EL (cell line): ENCODE results near the gene VDAC1.
"Not testable (repeated sequence)": the region's sequence is repeated elsewhere in the genome, so short reads cannot be mapped to it uniquely, and the experiment has no call there.

ENCODE experiments used
- DNase-seq: peaks from one replicate; pipeline ENCODE4 v3.0.0-alpha.2; 2016

The VDAC1 gene

DNA sequence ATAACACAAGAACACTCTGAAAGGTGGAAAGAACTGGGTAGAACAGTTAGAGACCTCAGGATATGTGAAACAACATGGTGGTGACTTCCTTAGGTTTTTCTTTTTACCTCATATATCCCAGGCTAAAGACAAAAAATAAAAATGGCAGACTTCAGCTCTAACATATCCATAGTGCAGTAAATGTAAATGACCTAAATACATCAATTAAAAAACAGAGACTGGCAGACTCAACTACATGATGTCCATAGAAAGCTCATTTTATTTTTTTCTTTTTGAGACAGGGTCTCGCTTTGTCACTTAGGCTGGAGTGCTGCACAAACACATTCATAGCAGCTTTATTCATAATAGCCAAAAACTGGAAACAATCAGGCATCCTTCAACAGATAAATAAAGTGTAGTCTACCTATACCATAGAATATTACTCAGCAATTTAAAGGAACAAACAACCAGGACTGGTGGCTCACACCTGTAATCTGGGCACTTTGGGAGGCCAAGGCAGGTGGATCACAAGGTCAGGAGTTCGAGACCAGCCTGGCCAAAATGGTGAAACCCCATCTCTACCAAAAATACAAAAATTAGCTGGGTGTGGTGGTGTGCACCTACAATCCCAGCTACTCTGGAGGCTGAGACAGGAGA, 41.2 kb downstream of the VDAC1 start:
- DNase-seq: no peak

DNA sequence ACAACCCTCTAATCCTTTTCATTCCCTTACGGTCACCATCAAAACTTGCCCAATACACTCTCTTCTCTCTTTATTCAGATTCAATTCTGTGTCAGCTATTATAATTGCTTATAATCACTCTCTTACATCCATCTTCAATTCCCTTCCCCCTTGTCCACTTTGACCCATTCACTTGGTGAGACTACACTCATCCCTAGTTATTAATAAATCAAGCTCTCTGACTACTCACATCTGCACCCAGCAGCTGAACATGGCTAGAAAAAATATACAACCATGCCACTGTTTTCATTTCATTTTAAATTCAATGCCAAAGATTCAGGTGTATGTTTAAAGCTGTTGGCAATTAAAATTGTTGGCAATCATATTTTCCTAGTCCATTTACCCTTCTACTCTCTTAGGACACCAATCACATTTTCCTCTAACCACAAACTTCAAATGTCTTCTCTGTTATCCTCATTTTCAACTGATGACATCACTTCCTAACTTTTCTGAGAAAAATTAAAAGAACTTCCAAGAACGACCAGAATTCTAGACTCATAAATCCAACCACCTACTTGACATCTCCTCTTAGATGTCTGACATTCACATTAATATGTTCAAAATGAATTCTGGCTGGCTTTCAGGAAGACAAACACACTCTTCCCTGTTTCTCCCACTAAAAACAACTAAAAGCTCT, 41.8 kb downstream of the VDAC1 start:
- peak; percentile 70 for DNase-seq

DNA sequence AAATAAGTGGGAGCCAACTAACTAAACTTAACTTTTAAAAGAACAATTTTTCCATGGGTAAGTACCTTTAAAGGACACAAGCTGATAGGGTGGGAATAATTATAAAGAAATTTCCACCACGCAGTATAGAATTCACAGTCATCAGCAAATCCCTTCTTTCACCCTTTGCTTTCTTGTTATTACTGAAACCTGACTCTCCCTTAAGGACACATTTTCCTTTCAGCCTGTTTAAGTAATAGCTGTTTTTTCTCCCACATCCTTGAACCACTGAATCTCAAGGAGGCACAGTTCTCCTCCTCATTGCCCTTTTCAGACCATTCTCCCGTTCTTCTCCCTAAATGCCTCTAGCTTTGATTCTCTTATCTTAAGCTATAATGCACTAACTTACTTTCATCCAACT, 42.6 kb downstream of the VDAC1 start:
- no peak for DNase-seq

DNA sequence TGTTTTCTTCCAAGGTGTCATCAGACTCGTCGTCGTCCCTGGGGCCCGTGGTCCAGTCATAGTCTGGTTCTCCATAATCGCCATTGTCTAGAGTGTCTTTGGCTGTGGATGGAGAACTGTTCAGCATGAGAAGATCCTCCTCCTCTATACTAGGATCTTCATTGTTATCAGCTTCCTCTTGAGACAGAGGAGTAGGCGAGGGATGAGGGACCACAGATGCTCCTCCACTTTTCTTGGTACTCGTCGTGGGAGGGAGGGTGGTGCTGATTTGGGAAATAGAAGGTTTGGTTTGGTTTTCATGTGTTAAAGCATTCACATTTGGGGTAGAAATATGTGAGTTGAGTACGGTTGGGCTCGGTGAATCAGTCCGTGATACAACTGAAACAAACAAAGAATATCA, 45.1 kb downstream of the VDAC1 start:
- no peak for DNase-seq

DNA sequence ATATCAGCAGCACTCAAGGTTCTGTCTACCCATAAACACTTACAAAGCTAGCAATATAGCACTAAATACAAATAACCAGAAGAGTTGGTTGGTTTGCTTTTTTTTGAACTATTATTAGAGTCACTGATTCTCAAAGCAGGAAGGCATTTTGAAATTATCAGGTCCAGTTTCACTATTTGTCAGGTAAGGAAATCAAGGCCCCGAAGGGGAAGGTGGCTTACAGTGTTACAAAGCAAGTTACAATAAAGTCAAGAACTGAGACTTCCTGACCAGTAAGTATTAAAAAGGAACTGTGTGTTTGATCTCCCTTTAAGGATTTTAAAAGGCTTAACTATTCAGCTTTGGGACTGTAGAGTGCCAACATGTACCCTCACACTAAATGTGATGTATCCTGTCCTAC, 47.2 kb downstream of the VDAC1 start:
- DNase-seq: no peak

DNA sequence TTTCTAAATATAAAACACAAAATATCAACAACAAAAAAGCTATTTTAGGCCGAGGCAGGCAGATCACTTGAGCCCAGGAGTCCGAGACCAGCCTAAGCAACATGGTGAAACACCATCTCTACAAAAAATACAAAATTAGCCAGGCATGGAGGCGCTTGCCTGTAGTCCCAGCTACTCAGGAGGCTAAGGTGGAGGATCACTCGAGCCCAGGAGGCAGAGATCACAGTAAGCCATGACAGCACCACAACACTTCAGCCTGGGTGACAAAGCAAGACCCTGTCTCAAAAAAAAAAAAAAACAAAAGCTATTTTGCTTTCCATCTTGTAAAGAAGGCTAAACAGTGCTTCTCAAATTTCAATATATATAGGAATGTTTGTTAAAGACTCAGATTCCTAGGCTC, 47.7 kb downstream of the VDAC1 start:
- no peak for DNase-seq

DNA sequence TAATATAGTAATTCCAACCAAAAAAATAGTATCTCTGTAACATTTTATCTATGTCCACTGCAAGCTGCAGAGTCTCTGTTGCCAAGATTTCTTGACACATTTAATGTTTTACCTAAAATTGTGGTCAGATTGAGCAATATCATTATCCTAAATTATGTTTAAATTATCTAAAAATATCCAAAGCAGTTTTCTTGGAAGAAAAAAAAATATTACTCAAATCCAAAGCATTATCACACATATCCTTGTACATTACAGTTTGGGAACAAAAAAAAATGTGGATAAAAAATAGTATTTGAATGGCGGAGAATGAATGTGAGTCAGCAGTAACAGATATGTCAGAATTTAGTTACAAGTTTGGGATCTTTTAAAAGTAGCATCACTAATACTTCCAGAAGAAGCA, 48.6 kb downstream of the VDAC1 start:
- not testable (repeated sequence) for DNase-seq

DNA sequence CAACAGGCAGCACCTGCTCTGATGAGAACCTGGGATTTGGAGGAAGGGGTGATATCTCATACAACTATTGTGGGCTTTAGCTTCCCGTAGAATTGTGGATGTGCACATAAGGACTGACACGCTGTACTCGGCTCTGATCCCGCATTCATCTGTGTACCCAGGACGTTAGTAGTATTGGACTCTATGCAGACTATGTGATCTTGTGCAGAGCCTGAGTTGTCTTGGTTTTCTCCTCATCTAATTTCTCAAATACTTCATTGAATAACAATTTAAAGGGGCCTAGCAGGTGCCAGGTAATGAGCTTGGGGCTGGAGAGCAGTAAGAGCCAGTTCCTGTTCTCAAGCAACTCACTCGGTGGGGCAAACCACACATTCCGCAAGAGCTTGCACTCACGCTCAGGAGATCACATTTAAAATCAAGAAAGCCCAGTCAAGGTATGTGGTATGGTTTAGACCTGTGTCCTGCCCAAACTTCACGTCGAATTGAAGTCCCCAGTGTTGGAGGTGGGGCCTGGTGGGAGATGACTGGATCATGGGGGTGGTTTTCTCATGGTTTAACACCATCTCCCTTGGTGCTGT, 51.1 kb downstream of the VDAC1 start:
- DNase-seq: no peak

DNA sequence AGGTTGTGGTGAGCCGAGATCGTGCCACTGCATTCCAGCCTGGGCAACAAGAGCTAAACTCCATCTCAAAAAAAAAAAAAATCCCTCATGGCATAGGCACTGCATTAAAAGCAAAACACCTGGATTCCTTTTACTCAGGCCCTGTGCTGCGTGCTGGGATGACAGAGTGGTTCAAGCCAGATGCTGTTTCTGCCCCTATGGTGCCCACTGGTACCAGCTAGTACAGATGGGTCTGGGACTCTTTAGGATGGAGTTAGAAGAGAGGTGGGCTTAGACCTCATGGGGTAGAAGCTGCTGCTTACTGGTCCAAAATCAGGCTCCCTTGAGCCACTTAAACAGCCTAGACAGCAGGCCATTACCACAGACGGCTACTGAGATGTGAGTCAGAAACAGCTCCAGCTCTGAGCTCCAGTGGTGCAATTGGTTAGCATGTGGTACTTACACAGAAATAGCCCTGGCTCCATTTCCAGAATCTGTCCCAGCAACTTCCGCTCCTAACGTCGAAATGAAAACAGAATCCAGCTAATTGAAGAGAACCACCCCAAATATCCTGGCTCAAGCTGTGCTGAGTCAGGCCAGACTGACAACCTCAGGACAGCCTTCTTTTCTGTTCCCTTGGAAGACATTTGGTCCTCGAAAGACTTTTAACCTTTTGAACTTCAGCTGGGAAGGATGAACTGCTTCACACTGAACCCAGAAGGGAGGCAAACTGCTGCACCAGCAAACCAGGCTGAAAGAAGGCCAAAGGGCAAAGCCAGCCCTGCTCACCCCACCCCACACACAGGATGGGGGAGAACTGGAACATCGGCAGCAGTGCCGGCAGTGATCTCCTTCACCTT, 51.8 kb downstream of the VDAC1 start:
- peak; percentile 90 for DNase-seq

DNA sequence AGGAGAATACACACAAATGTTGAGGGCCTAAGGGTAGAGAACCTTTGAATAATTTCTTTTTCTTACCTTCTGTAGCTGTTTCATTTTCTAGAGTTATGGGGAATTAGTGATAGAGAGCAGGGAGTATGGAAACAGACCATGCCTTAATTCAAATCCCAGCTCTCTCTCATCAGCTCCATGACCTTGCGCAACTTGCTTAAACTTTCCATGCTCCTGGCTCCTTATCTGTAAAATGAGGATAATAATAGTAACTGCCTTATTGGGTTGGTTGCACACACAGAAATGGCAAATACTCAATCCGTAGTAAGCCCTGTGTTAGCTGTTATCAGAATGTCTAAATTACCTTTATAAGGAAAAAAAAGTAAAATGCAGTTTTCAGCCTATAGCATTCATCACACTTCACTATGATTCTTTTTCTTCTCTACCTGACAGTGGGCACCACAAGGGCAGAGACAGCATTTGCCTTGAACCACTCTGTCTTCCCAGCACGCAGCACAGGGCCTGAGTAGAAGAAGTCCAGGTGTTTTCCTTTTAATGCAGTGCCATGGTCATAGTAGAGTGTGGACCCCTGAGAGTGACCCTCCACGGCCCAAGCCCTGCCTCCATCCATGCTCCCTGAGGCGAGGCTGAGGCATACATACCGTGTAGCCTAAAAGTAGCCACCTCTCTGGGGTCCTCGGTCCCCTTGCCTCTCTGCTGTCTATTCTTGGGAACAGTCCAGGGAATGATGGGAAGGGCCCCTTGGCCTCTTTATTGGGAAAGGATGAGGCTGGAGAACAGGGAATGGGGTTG, 53.8 kb downstream of the VDAC1 start:
- DNase-seq: no peak

DNA sequence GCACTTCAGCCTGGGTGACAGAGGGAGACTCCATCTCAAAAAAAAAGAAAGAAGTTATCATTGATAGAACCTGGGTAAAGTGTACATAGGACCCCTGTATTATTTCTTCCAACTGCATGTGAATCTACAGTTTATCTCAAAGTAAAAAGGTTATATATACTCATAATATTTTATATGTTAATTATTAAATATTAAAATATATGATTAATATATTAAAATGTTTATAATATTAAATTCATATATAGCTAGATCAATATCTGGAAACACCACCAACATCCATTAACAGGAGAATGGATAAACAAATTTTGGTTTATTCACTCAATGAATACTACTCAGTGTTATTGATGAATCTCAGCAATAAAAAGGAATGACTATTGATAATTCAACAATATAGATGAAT, 56.1 kb downstream of the VDAC1 start:
- no peak for DNase-seq

DNA sequence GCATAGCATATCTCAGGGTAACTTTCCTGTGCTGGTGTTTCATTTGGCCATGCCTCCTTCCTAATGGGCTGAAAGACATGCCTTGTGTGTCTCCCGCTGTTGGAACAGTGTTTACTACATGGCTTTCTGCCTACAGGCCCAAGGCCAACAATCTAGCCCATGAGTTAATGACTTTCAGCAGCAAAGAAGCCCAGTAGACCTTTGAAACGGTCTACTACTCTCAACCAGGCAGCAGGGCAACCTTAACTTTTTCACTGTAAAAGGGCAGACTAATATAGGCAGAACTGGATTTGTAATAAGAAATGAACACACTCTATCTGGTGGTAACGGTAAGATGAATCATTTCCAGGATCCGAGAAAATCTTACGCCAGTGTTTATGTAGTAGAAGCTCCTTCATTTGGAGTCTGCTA, 57.3 kb downstream of the VDAC1 start:
- no peak for DNase-seq

DNA sequence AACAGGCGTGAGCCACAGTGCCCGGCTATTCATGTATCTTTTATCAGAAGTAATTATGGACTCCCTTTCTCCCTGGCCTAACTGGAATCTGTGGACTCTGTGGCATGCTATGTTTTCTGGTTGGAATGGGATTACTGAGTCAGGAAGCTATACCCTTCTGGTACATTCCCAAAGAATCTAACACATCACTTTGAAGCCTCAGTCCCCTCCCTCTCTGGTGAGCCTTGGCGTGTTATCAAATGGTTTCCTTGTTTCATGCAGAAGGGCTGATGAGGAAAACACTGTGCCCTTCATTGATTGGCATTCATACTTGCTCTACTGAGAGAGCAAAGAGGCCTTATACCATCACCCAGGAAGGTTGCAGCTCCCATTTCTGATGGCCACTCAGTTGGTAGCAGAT, 59.2 kb downstream of the VDAC1 start:
- DNase-seq: no peak

DNA sequence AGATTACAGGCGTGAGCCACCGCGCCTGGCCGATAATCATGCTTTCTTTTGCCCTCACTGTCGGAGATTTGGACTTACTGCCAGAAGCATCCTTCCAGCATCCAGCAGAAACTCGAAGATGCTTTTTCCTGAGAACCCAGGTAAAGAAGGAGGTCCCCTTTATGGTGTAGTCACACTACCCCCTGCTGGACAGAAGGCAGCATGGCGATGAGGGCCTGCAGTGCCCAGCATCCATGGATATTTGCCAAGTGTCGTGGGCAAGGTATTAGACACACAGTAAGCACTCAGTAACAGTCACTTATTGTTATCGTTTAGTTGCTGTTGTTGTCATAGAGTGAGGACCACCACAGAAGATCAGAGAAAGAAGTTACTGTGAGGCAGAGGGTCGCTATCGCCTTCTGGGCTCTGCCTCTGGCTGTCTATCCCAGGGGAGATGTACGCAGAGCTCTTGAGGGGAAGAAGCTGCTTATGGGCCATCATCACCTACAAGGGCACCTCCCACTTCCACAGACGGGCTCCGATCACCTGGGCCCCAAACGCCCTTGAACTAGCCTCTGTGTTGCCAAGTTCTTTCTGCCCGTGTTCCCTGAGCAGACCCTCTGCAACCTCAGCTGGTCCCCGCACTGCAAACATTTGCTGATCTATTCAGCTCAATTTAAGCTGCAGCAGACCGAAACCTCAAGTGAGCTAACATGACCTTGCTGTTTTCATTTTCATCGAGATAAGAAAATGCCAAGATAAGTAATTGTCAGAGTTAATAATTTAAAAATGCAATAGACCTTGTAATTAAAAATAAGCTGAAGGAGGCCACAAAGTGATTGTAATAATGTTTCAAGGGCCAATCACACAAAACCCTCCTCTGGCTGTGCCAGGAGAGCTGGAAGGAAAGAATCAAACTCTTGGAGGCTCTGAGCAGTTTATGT, 60.3 kb downstream of the VDAC1 start:
- peak; percentile 56 for DNase-seq

DNA sequence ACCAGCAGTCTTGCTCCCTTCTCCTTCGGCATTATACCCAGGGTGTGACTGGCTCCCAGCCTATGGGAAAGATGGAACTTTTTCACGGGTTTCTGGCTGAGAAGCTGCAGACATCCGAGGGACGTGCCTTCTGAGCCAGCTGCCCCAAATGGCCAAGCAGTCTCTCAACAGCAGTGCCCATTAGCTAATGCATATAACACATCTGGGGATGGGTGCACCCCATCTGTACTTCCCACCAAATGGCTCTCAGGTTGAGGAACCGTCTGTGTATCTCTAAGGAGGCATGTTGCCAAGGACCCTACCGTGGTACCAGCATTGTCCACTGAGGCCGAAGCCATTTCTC, 61.3 kb downstream of the VDAC1 start:
- no peak for DNase-seq

DNA sequence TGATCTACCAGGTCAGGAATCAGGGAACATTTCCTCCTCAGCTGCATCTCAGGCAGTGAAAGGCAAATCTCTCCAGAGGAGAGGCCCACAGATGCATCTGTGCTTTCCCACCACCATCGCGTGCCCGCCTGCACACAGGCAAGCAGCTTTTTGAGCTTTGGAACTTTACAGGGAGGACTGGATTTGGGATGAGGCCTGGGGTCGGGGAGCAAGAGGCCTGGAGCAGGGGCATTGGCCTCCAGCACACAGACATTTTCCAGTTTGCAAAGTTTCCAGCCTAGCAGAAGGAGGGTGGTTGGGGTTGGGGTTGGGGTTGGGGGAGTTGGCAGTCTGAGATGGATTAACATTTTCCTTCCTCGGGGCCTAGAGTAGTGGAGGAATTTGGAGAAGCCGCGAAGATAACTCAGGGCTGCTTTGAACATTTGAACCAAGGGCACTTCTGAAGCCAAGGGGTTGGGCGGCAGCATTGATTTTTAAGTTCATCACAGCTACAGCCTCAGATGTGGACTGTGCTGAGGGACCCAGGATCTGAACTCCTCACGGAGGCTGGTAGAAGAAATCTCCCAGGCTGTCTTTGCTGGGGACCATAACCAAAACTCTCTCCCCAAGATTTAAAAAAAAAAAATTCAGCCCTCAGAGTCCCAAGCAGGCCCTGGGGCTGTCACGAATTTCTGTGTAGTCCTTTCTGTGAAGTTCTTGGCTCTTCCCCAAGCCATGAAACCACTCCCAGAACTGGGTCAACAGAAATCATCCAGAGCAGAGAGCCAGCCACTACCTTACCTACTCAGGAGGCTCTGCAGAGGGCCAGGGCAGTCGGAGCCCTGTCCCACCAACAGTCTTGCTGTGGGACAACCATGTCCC, 61.9 kb downstream of the VDAC1 start:
- no peak for DNase-seq

DNA sequence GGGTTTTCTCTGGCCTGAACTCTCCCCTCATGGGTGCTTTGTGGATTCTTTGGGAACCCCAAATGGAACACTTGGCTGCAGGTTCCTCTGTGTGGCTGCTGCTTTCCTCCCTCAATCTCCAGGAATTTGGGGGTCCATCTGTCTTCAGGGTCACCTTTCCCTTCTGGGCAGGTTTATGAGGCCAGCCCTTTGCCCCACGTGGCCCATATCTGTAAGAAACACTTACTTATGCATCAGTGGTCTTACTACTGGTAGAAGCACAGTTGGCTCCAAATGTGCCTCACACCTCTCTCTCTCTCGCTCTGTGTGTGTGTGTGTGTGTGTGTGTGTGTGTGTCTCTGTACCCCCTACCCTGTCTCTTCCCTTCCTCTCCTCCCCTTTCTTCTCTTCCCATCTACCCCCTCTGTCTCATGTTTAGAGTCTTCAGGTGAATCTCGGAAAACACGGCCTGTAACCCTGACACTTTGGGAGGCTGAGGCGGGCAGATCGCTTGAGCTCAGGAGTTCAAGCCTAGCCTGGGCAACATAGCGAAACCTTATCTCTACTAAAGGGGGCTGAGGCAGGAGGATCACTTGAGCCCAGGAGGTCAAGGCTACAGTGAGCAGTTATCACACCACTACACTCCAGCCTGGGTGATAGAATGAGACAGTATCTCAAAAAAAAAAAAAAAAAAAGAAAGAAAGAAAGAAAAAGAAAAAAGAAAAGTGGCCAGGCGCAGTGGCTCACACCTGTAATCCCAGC, 63.1 kb downstream of the VDAC1 start:
- DNase-seq: no peak

DNA sequence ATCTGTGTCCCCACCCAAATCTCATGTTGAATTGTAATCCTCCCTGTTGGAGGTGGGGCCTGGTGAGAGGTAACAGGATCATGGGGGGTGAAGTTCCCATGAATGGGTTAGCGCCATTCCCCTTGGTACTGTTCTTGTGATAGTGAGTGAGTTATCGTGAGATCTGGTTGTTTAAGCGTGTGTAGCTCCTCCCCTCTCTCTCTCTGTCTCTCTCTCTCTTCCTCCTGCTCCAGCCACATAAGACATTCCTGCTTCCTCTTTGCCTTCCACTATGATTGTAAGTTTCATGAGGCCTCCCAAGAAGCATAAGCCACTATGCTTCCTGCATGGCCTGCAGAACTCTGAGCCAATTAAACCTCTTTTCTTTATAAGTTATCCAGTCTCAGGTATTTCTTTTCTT, 65.1 kb downstream of the VDAC1 start:
- no peak for DNase-seq

DNA sequence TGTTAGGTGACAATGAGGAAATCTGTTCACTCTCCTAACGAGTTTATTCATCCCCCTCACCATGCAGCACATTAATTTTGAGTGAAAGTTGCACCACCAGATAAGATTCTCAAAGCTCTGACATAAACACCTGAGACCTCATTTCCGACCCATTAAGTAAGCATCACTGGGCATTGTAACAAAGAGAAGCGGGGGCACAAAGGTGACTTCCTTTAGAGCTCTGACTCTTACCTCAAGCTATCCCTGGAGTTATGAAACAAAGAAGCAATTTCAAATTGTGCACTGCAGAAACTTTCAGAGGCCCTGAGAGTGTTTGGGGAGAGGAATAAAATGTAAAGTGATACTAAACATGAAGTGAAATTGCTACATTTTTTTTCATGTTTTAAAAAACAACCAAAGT, 65.8 kb downstream of the VDAC1 start:
- DNase-seq: no peak
